PC-3 (cell line): ENCODE measurements around the gene SEMA3C. TPM values are rescaled to one million over a fixed set of nuclear protein-coding genes. Genes with fewer than 3 reads are reported as not detected.

Source experiments
- ATAC-seq: fragments of 200-7000 bp; cut with Tn5 transposase; 2 replicates; pipeline ENCODE4 v1.9.1; 2020; ENCODE audit warnings: mild to moderate bottlenecking, moderate library complexity
- BruUV-seq: library from RNA; stranded (reverse); fragments of 400-500 nt; replicated peaks from 2 replicates; lab custom pipeline; 2021; lab: Mats Ljungman, UMichigan
- CTCF ChIA-PET: fragments of 300-600 bp; sonication (Branson Sonifier 250); formaldehyde crosslinking; loops from one replicate; lab custom pipeline; 2022; ENCODE audit warnings: antibody characterized with exemption; lab: Charles Lee
- POLR2A ChIA-PET: fragments of 300-600 bp; sonication (Branson Sonifier 250); formaldehyde crosslinking; loops from one replicate; lab custom pipeline; 2022; ENCODE audit warnings: antibody characterized with exemption; ENCODE audit not compliant: unreplicated experiment; lab: Charles Lee
- DNase-seq: peaks from one replicate; pipeline ENCODE4 v3.0.0-alpha.2; 2015
- H2AFZ ChIP-seq: fragments of 300-600 bp; sonication (generic); 2 replicates; pipeline ENCODE4 v1.6.0; 2016; ENCODE audit warnings: antibody characterized with exemption, low read length
- H3F3A ChIP-seq: fragments of 300-600 bp; sonication (generic); one replicate; pipeline ENCODE4 v1.6.0; 2017; ENCODE audit warnings: antibody characterized with exemption, low read length, control low read depth, mild to moderate bottlenecking; ENCODE audit not compliant: unreplicated experiment
- H3K27ac ChIP-seq: fragments of 300-600 bp; sonication (generic); 2 replicates; pipeline ENCODE4 v1.5.1; 2016; ENCODE audit warnings: mild to moderate bottlenecking, low read length
- H3K27me3 ChIP-seq: fragments of 300-600 bp; sonication (generic); 2 replicates; pipeline ENCODE4 v1.6.1; 2016; ENCODE audit warnings: low read length, mixed read lengths
- H3K36me3 ChIP-seq: fragments of 300-600 bp; sonication (generic); 2 replicates; pipeline ENCODE4 v1.6.1; 2016; ENCODE audit warnings: low read depth, mixed run types, low read length, mixed read lengths
- H3K4me1 ChIP-seq: fragments of 300-600 bp; sonication (generic); 2 replicates; pipeline ENCODE4 v1.5.1; 2016; ENCODE audit warnings: low read length; ENCODE audit not compliant: insufficient read depth
- H3K4me2 ChIP-seq: fragments of 300-600 bp; sonication (generic); 2 replicates; pipeline ENCODE4 v1.6.0; 2016; ENCODE audit warnings: low read length
- H3K4me3 ChIP-seq: fragments of 300-600 bp; sonication (generic); 2 replicates; pipeline ENCODE4 v1.5.1; 2016; ENCODE audit warnings: mild to moderate bottlenecking, low read length, mixed read lengths
- H3K79me2 ChIP-seq: fragments of 300-600 bp; sonication (generic); 2 replicates; pipeline ENCODE4 v1.6.1; 2017; ENCODE audit warnings: low read length, mixed read lengths
- H3K9ac ChIP-seq: fragments of 300-600 bp; sonication (generic); 2 replicates; pipeline ENCODE4 v1.6.0; 2016; ENCODE audit warnings: mild to moderate bottlenecking, low read length
- H3K9me2 ChIP-seq: fragments of 300-600 bp; sonication (generic); replicated peaks from 2 replicates; pipeline ENCODE4 v1.6.1; 2016; ENCODE audit warnings: mixed run types, low read length, mixed read lengths
- H3K9me3 ChIP-seq: fragments of 300-600 bp; sonication (generic); 2 replicates; pipeline ENCODE4 v1.6.1; 2016; ENCODE audit warnings: low read length, mixed read lengths
- H4K20me1 ChIP-seq: fragments of 300-600 bp; sonication (generic); 2 replicates; pipeline ENCODE4 v1.6.1; 2016; ENCODE audit warnings: low read length, mixed read lengths
- EZH2 ChIP-seq: fragments of 300-600 bp; sonication (generic); IDR thresholded peaks from one replicate; pipeline ENCODE4 v1.6.1; 2017; ENCODE audit warnings: antibody characterized with exemption, mild to moderate bottlenecking, low read length; ENCODE audit not compliant: unreplicated experiment
- EZH2phosphoT487 ChIP-seq: fragments of 300-600 bp; sonication (generic); IDR thresholded peaks from 2 replicates; pipeline ENCODE4 v1.6.1; 2018; ENCODE audit warnings: mild to moderate bottlenecking, antibody characterized with exemption, low read length, borderline replicate concordance
- intact Hi-C: fragments of 100-400 bp; cut with micrococcal nuclease; formaldehyde crosslinking; loops from 2 replicates; pipeline ENCODE4 v1.9.0; 2023
- total RNA-seq: library from RNA; depleted of rRNA; stranded (reverse); fragments of >200 nt; gene quantifications from 2 replicates; pipeline ENCODE4 v1.2.3, GENCODE V29; 2014
- TF ChIP-seq, protein P1 (sequence below): fragments of 300-600 bp; sonication (generic); conservative IDR thresholded peaks from 2 replicates; pipeline ENCODE4 v1.5.1; 2017; ENCODE audit warnings: antibody characterized with exemption, low read depth, mild to moderate bottlenecking, low read length

The SEMA3C gene
- total RNA-seq, 1 experiment from 2014 or later = 28.0 TPM

- no peak overlapping the region for H3K27ac ChIP-seq
- POLR2A ChIA-PET = no interaction called here
- no peaks in the 10 kb centered on the region for H3K9me2 ChIP-seq
- BruUV-seq = no TSS peak
- H2AFZ ChIP-seq = no peak overlapping the region
- intact Hi-C loops = no loop called here
- no peaks in the 10 kb centered on the region for H3K36me3 ChIP-seq
- no peaks in the 10 kb centered on the region for H3K27me3 ChIP-seq
- H3K4me2 ChIP-seq = no peak overlapping the region
- DNase-seq (no peak), ATAC-seq (no peak)
- H3F3A ChIP-seq = peaks cover 5% of the 10 kb centered on the region
- H3K4me1 ChIP-seq = peaks cover 21% of the 10 kb centered on the region
- no peaks in the 10 kb centered on the region for H3K79me2 ChIP-seq
- H3K9me3 ChIP-seq = no peaks in the 10 kb centered on the region
- no peak overlapping the region for H3K9ac ChIP-seq
- CTCF ChIA-PET = no interaction called here
- no peaks in the 10 kb centered on the region for H4K20me1 ChIP-seq
- TF ChIP-seq EZH2phosphoT487 (no peak), EZH2 (no peak)
- TF ChIP-seq, protein P1, sequence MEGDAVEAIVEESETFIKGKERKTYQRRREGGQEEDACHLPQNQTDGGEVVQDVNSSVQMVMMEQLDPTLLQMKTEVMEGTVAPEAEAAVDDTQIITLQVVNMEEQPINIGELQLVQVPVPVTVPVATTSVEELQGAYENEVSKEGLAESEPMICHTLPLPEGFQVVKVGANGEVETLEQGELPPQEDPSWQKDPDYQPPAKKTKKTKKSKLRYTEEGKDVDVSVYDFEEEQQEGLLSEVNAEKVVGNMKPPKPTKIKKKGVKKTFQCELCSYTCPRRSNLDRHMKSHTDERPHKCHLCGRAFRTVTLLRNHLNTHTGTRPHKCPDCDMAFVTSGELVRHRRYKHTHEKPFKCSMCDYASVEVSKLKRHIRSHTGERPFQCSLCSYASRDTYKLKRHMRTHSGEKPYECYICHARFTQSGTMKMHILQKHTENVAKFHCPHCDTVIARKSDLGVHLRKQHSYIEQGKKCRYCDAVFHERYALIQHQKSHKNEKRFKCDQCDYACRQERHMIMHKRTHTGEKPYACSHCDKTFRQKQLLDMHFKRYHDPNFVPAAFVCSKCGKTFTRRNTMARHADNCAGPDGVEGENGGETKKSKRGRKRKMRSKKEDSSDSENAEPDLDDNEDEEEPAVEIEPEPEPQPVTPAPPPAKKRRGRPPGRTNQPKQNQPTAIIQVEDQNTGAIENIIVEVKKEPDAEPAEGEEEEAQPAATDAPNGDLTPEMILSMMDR = no peak
- no peak overlapping the region for H3K4me3 ChIP-seq
Observed at GRCh38 chr7:80935991-80936780, 17.3 kb upstream of the SEMA3C start.

DNA sequence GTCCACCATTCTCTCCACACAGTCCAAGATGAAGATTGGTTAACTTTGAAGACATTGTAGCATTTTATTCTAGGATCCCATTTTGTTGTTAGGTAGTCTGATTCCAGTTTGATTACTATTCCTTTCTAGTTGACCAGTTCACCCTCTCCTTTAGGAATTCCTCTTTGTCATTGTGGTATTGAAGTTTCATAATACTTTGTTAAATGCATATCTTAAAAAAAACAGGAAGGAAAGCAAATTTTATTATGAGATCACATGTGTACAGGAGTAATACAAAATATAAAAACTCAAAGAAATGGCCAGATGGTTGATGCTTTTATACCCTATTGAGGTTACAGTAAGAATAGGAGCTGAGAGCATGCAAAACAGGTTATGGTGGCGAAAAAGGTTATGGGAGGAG is 15.5 kb upstream of the SEMA3C start:
- no peak overlapping the region; the same call in 1 of the 2 replicates for H2AFZ ChIP-seq
- CTCF ChIA-PET = no interaction called here
- no peak overlapping the region for H3K27ac ChIP-seq
- intact Hi-C loops = no loop called here
- H3K9me2 ChIP-seq = no peaks in the 10 kb centered on the region
- BruUV-seq = no TSS peak
- no peak overlapping the region for H3K9ac ChIP-seq
- ATAC-seq (no peak), DNase-seq (peak; percentile 32)
- no peaks in the 10 kb centered on the region for H4K20me1 ChIP-seq
- H3K4me3 ChIP-seq = no peak overlapping the region
- H3K9me3 ChIP-seq = no peaks in the 10 kb centered on the region
- H3K27me3 ChIP-seq = no peaks in the 10 kb centered on the region
- H3K4me2 ChIP-seq = no peak overlapping the region
- H3F3A ChIP-seq = no peaks in the 10 kb centered on the region
- POLR2A ChIA-PET = no interaction called here
- peaks cover 15% of the 10 kb centered on the region for H3K4me1 ChIP-seq
- no peaks in the 10 kb centered on the region for H3K36me3 ChIP-seq
- TF ChIP-seq EZH2phosphoT487 = no peak
- no peak for TF ChIP-seq EZH2
- TF ChIP-seq, protein P1 = no peak
- H3K79me2 ChIP-seq = no peaks in the 10 kb centered on the region

DNA sequence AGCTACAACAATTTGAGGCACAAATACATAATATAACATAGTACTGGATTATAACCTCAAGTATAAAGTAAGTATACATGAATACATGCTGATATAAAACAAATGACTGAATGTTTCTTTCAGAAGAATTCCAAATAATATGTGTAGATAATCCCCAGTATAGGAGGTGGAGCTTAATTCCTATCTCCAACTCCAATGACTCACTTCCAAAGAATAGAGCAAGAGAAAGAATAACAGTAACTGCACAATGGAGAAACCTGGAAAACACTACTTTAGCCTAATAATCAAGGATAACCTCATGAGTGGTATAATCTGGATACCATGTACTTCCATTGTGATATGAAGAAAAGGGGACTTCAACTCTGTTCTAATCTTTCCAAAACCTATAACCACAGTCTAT is 13.7 kb upstream of the SEMA3C start:
- CTCF ChIA-PET = no interaction called here
- intact Hi-C loops = no loop called here
- Histone ChIP-seq H3K27me3 (no peaks in the 10 kb centered on the region), H2AFZ (no peak overlapping the region), H3K36me3 (no peaks in the 10 kb centered on the region), H3K4me3 (no peak overlapping the region), H3K79me2 (no peaks in the 10 kb centered on the region), H3K9ac (no peak overlapping the region), H3F3A (no peaks in the 10 kb centered on the region), H3K27ac (no peak overlapping the region), H3K4me2 (no peak overlapping the region), H3K4me1 (peaks cover 15% of the 10 kb centered on the region), H3K9me3 (no peaks in the 10 kb centered on the region), H3K9me2 (no peaks in the 10 kb centered on the region), H4K20me1 (no peaks in the 10 kb centered on the region)
- TF ChIP-seq EZH2phosphoT487 (no peak), EZH2 (no peak)
- TF ChIP-seq, protein P1 = no peak
- ATAC-seq = no peak
- no peak for DNase-seq
- POLR2A ChIA-PET = no interaction called here
- no TSS peak for BruUV-seq
